NCI-H1694 (cell line): Measurements from ENCODE around the gene RCC2.
"Not testable (repeated sequence)": the region's sequence is repeated elsewhere in the genome, so short reads cannot be mapped to it uniquely, and the experiment has no call there.

Experiments used
- DNase-seq: peaks from one replicate; lab custom pipeline; 2025; lab: John Stamatoyannopoulos, UW

The RCC2 gene

DNA sequence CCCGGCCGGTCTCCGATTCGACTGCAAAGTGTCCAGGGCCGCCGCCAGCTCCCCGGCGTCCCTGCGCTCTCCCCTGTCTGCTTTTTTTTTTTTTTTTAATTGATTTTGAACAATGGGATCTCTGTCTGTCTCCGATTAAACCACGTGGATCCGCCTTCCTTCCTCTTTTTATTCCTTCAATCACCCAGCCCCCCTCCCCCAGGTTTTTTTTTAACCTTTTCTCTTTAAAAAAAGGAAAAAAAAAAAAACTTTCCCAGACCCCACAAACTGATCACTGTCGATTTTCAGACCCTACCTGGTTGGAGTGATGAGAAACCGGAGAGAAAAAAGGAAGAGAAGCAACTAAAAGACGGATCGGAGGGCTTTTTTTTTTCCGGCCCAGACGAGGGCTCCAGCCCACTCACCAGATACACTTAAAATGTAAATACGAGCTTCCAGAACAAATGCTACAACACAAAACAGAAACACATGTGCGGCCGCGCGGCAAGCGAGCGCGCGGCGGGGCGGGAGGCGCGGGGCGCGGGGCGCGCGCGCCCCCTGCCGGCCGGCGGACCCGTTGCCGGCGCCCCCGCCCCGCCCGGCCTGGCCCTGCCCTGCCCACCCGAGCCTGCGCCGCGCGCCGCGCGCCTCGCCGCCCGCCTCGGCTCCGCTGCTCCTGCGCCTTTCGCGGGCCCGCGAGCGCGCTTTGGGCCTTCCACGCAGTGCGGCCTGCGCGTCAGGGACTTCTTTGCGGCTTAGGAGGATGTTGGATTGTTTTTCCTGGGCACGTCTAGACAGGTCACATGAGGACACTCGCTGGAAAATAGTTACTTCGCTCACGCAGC, at the start of gene RCC2:
Gene RCC2, minus strand, starts transcription at position 428 of the 824 bp plus-strand sequence. CDS start 1,163 bp downstream, outside the sequence.
- no peak for DNase-seq

DNA sequence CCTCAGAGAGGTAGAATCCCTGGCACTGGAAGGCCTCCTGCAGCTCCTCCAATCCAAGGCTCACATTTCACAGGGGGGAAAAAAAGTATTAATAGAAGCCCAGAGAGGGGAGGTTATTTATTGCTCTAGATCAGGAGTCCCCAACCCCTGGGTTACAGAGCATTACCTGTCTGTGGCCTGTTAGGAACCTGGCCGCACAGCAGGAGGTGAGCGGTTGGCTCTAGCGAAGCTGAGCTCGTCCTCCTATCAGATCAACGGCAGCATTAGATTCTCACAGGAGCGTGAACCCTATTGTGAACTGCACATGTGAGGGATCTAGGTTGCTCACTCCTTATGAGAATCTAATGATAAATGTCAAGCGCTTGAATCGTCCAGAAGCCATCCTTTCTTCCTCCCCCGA, 46.8 kb upstream of the RCC2 start:
- DNase-seq, result no peak

DNA sequence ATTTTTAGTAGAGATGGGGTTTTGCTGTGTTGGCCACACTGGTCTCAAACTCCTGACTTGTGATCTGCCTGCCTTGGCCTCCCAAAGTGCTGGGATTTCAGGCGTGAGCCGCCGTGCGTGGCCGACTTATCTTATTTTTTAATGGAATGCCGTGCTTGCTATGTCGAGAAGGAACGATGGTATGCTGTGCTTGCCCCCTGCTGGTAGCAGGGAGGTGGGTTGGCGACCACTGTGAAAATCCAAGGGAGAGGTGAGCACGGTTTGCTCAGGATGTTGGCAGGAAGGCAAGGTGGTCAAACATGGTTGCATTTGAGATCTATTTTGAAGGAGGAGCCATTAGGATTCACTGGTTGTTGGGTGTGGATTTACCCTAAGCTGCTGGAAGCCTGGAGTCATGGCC, 45.8 kb upstream of the RCC2 start:
- no peak for DNase-seq

DNA sequence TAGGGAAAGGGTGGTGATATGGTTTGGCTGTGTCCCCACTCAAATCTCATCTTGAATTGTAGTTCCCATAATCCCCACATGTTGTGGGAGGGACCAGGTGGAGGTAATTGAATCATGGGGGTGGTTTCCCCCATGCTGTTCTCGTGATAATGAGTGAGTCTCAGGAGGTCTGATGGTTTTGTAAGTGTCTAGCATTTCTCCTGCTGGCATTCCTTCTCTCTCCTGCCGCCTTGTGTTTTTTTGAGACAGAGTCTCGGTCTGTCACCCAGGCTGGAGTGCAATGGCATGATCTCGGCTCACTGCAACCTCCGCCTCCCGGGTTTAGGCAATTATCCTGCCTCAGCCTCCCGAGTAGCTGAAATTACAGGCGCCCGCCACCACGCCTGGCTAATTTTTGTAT, 42.5 kb upstream of the RCC2 start:
- not testable (repeated sequence) for DNase-seq

DNA sequence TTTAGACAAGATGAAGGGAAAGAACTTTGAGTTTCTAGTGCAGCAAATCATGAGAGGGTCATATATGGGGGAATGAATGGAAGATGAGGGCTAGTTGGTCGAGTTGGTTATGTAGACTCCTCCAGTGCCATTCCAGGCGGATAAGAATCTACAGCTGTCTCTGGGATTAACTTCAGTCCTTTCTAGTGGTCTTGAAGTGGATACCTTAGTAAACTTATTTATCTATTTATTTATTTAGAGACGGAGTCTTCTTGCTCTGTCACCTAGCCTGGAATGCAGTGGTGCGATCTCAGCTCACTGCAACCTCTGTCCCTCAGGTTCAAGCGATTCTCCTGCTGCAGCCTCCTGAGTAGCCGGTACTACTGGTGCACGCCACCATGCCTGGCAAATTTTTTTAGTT, 41.4 kb upstream of the RCC2 start:
- no peak for DNase-seq

DNA sequence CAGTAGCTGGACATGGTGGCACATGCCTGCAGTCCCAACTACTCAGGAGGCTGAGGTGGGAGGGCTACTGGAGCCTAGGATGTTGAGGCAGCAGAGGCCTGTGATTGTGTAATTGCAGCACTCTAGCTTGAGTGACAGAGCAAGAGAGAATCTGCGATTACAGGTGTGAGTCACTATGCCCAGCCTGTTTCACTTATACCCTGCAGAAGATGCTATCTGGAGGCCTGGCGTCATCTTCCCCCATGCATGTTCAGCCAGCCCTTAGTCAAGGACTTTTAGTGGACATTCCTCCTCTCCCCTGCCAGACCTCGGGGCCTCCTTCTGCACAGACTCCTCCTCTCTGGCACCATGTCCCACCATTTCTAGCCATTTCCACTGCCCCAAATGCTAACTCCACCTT, 36.3 kb upstream of the RCC2 start:
- no peak for DNase-seq

DNA sequence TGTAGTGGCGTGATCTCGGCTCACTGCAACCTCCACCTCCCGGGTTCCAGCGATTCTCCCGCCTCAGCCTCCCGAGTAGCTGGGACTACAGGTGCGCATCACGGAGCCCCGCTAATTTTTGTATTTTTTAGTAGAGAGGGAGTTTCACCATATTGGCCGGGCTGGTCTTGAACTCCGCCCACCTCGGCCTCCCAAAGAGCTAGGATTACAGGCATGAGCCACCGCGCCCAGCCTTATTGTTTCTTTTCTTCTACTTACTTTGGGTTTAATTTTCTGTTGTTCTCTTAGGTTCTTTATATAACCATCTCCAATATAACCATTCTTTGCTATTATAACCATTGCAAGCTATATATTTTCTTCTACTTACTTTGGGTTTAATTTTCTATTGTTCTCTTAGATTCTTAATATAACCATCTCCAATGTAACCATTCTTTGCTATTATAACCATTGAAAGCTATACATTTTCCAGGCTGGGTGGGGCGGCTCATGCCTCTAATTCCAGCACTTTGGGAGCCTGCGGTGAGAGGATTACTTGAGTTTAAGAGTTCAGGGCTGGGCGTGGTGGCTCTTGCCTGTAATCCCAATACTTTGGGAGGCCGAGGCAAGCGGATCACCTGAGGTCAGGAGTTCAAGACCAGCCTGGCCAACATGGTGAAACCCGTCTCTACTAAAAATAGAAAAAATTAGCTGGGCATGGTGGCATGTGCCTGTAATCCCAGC, 35.5 kb upstream of the RCC2 start:
- DNase-seq, result not testable (repeated sequence)

DNA sequence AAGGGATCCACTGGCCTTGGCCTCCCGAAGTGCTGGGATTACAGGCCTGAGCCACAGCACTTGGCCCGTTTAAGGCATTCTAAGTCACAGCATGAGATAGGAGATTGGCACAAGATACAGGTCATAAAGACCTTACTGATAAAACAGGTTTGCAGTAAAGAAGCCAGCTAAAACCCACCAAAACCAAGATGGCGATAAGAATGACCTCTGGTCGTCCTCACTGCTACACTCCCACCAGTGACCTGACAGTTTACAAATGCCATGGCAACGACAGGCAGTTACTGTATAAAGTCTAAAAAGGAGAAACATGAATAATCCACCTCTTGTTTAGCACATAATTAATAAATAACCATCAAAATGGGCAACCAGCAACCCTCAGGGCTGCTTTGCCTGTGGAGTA, 33.3 kb upstream of the RCC2 start:
- DNase-seq, result no peak

DNA sequence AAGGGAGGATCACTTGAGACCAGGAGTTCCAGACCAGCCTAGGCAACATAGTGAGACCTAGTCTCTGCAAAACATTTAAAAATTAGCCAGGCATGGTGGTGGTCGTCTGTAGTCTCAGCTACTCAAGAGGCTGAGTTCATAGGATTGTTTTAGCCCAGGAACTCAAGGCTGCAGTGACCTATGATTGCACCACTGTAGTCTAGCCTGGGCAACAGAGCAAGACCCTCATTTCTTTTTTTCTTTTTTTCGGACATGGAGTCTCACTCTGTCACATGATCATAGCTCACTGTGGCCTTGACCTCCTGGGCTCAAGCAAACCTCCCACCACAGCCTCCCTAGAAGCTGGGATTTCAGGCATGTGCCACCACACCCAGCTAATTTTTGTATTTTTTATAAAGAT, 31.9 kb upstream of the RCC2 start:
- DNase-seq, result no peak

DNA sequence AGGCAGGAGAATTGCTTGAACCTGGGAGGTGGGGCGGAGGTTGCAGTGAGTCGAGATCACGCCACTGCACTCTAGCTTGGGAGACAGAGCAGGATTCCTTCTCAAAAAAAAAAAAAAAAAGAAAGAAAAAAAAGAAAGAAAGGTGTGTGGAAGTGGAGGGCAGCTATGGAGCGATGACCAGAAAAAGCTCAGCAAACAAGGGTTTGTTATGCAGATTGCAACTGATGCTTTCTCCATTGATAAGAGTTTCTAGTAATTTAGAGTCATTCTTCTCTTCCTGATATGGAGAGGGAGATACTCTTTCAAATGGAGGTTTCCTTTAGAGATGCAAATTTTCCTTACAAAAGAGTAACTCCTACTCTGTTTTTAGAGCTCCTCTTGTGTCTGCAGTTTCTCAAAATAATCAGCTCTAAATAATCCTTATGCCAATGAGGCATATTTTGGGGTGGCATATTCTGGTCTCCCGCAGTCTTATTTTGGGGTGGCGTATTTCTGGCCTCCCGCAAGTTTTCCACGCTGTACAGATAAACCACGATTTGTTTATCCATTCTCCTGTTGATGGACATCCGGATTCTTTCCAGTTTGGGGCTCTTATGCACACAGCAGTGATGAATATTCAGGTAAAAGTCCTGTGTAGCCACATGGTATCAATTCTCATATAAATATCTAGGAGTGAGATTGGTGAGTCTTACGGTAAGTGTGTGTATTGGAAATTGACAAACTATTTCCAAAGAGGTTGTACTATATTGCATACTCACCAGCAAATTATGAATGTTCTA, 30.7 kb upstream of the RCC2 start:
- no peak for DNase-seq

DNA sequence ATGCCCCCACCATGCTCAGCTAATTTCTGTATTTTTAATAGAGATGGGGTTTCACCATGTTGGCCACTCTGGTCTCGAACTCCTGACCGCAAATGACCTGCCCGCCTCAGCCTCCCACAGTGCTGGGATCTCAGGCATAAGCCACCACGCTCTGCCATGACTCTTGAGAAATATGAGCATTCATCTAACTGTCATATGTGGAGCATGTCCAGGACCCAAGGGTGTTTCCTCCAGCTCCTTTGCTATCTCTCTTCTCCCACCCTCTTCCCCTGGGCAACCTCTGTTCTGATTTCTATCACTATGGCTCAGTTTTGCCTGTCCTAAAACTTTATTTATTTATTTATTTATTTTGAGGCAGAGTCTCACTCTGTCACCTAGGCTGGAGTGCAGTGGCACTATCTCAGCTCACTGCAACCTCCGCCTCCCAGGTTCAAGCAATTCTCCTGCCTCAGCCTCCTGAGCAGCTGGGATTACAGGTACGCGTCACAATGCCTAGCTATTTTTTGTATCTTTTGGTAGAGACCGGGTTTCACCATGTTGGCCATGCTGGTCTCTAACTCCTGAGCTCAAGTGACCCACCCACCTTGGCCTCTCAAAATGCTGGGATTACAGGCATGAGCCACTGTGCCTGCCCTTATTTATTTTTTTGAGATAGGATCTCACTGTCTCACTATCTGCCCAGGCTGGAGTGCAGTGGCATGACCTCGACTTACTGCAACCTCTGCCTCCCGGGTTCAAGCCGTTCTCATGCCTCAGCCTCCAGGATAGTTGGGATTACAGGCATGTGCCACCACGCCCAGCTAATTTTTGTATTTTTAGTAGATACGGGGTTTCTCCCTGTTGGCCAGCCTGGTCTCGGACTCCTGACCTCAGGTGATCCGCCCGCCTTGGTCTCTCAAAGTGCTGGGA, 29.1 kb upstream of the RCC2 start:
- DNase-seq, result not testable (repeated sequence)

DNA sequence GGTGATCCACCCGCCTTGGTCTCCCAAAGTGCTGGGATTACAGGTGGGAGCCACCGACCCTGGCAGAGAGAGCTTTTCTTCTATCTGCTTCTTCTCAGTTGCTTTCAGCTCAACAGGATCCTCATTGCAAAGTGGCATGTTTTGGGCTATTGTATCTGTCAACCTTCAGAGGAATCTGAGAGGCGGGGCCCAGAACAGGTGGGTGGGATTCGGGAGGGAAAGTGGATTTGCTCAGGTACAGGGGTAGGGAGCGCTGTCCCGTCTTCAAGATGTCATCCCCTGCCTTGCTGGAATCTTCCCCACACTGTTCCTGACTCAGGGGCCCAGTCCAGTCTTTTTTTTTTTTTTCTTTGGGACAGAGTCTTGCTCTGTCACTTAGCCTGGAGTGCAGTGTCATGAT, 26.9 kb upstream of the RCC2 start:
- DNase-seq, result no peak

DNA sequence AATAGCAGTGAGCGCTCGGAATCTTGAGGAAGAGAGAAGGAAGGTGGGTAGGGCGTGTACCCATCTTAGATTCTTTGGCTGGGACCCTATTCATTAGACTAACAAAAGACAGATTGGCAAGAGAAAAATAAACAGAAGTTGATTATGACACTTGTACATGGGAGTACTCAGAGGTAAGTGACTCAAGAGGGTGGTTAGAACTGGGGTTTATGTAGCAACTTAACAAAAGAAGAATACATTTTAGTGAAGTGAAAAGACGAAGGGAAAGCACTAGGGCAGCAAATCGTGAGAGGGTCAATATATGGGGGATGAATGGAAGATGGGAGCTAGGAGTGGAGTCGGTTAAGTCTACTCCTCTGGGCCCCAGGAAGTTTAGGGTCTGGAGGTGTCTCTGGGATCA, 25.8 kb upstream of the RCC2 start:
- no peak for DNase-seq

DNA sequence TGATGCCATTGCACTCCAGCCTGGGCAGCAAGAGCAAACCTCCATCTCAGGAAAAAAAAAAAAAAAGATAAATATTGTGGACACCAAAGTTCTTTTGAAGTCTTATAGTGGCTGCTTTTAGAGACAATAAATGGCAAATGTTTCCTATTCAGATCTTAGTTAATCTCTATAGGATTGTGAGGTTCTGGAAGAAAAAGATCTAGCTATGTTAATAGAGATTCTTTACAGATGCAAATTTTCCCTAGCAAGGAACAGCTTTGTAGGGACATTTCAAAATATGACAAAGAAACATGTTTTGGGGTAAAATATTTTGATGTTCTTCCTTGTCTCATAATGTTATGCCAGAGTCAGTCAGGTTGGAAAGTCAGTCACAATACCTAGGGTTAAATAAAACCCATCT, 24.5 kb upstream of the RCC2 start:
- DNase-seq, result no peak

DNA sequence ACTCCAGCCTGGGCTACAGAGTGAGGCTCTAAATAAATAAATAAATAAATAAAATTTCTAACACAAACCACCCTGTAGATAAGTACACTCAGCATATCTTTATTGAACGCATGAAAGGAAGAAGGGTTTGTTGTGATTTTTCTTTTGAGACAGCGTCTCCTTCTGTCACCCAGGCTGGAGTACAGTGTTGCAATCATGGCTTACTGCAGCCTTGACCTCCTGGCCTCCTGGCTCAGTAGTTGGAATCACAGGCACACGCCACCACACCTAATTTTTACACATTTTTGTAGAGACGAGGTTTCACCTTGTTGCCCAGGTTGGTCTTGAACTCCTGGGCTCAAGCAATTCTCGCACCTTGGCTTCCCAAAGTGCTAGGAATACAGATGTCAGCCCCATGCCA, 23.2 kb upstream of the RCC2 start:
- no peak for DNase-seq

DNA sequence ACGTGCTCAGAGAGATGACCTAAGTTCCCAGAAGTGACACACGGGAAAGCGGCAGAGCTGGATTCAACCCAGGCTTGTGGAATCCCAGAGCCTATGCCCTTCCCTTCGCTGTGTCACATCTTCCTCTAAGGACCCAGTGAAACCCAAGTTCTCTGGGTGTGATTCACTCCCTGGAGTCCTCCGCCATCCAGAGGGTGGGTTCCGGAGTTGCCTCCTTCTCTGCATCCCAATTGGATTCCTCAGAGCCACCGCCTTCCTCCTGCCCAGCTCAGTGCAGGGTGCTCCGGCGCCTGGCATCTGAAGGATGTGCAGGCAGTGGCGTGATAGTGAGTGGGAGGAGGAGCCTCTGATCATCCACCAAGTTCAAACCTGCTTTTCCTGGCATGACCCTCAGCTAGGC, 20.7 kb upstream of the RCC2 start:
- DNase-seq, result no peak

DNA sequence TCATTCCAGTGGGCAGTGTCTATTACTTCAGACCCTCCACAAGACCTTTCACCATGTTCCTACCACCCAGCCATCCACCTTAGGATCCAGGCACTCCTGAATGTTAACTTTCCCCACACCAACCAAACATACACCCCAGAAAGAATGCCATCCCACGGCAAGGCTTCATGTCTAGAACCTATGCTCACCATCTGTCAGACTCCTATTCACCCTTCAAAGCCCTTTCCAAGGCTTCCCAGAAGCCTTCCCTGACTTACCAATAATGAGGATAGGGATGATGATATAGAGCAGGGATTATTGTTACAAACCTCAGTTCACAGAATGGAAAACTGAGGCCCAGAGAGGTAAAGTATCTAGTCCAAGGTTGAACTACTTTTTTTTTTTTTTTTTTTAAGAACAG, 19.3 kb upstream of the RCC2 start:
- DNase-seq, result no peak

DNA sequence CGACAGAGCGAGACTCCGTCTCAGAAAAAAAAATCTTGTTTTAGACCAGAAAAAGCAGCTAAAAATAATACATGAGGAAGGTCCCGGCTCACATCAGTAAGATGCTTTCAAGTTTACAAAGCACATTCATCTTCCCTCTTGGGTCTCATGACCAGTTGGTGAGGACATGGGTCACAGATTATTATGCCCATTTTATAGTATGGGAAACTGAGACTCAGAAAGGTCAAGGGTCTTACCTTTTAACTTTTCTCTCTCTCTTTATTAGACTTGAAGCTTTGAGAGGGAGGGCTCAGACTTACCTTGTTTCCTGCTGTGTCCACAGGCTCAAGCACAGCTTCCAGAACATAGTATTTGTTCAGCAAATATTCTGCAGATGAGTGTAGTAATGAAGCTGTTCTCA, 13.2 kb upstream of the RCC2 start:
- no peak for DNase-seq

DNA sequence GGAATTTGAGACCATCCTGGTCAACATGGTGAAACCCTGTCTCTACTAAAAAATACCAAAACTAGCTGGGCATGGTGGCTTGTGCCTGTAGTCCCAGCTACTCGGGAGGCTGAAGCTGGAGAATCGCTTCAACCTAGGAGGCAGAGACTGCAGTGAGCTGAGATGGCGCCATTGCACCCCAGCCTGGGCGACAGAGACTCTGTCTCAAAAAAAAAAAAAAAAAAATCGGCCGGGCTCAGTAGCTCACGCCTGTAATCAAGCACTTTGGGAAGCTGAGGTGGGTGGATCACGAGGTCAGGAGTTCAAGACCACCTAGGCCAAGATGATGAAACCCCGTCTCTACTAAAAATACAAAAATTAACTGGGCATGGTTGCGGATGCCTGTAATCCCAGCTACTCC, 12.7 kb upstream of the RCC2 start:
- DNase-seq, result not testable (repeated sequence)

DNA sequence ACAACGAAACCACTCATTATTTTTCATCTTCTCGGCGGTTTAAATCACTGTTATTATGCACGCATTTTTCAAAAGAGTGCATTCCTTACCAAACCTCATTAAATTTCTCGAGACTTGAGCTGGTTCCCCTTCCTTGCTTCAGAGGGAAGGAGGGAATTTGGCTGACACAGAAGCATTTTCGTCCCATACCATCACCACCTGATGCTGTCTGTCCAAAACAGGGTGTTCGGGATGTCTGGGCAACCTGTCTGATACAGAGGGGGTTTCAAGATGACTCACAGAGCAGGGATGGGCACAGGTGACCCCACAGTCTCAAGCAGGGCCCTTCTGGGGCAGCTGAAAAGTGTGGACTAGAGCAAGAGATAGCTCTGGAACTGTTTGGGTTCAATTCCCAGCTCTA, 12.3 kb upstream of the RCC2 start:
- no peak for DNase-seq

DNA sequence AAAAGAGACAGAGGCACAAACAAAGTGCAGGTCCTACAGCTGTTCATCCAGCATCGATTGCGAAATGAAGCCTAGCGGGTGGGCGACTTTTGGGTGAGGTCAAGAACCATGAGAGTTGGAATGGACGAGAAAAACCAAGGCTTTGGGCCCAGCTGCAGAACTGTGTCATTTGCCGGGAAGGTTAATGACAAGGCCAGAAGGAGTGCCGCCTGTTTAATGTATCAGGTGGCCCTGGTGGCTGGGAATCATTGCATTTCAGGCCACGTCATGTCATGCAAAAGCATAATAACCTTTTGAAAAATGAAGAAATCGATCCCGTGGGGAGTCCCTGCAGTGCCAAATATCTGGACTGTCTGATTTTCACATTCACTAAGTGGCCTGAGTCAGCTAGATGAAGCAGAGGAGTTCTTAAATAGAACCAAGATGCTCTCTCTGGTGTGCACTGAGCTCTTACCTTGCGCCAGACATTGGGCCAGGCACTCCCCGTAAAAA, 8.1 kb upstream of the RCC2 start:
- DNase-seq, result no peak

DNA sequence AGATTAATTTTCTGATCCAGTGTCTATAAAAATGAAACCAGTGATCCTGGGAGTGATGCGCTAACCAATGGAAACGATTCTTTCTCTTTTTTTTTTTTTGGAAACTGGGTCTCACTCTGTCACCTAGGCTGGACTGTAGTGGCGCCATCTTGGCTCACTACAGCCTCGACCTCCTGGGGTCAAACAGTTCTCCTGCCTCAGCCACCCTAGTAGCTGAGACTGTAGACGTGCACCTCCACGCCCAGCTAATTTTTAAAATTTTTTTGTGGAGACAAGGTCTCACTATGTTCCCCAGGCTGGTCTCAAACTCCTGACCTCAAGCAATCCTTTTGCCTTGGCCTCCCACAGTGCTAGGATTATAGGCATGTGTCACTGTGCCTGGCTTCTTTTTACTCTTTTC, 3.4 kb upstream of the RCC2 start:
- no peak for DNase-seq
